HG03025 (cell line): Measurements from ENCODE around the gene DENND4A.

Experiments
- ATAC-seq: cut with Tn5 transposase; IDR thresholded peaks from one replicate; pipeline ENCODE4 v1.9.1; 2021; ENCODE audit warnings: mild to moderate bottlenecking, moderate library complexity; ENCODE audit not compliant: unreplicated experiment, low FRiP score

Gene DENND4A

DNA sequence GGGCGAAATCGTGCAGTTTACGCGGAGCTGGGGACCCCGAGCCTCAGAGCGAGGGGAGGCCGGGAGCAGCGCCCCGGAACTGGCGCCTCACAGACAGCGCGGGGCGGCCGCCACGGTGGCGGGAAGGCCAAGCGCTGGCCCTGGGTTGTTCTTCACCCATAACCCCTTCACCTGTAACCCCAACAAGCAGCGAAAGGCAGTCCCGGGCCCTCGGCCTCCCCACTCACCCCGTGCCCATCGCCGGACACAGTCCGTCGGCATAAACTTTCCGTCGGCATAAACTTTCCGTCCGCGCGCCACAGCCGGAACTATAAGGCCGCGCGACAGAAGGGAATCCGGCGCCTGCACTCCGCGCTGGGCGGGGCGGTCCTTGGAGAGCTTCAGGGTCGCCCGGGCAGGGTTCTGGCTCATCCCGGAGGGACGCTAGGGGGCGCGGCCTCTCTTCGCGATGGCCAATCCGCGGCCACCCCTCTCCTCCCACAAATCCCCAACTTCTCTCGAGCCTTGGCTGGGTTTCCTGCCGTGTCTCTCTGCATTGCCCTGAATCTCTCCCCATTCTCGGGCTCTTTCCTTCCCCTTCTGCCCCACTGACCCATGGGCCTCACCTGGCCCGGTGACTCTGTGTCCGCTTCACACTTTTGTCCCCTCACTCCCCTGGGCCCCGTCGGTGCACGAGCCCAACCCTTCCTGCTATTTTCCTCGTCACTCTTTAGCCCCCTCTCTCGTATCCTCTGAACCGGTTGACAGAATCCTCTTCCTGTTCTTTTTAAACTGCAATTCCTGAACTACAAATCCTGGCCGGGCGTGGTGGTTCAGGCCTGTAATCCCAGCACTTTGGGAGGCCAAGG lies 181.0 kb downstream of the DENND4A start, which contains the start of gene INTS14:
Gene INTS14, minus strand, starts transcription at position 261 of the 848 bp plus-strand sequence. CDS start 3,751 bp downstream, outside the sequence.
- peak; percentile 97 for ATAC-seq
